ENCODE data around the gene USH2A.
"Not testable (repeated sequence)": the region's sequence is repeated elsewhere in the genome, so short reads cannot be mapped to it uniquely, and the experiment has no call there.

USH2A gene

DNA sequence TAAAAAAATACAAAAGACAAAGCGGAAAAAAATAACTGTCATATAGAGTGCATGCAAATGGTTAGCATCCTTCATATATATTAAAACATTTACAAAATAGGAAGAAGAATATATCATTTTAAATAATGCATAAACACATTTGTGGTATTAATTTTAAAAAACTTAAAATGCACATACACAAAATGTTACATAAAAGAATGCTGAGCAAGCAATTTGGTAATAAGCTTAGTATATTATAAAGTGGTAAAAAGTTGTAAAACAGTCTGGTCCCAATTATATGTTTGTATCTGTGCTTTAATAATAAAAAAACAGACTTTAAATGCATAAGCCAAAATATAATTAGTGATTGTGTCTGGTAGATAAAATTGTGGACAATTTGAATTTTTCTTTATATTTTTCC lies 394.6 kb downstream of the USH2A start:
- DNase-seq, result no peak
- TF ChIP-seq POLR2A (IDR thresholded peaks at IDR 0.05; ENCODE audit: low read length), result no peak
- no peak for TF ChIP-seq GATA1 (IDR thresholded peaks at IDR 0.05; ENCODE audit: low read depth, low read length)

DNA sequence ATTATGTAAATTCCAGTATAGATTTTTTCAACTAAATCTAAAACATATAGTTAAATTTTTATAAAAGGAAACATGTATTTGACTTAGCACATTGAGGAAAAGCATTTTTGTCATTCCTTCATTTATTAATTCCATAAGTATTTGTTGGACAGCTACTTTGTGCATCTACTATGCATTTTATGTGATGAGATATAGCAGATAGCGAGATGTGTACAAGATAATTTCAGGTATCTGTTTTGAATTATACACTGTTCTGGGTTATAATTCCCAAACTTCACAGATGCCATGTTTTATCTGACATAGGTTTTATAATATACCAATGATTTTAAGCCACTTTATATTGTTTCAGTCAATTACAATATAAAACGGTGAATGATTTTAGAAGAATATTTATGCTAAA lies 398.7 kb downstream of the USH2A start:
- no peak for TF ChIP-seq POLR2A (IDR thresholded peaks at IDR 0.05; ENCODE audit: low read length)
- no peak for TF ChIP-seq GATA1 (IDR thresholded peaks at IDR 0.05; ENCODE audit: low read depth, low read length)
- DNase-seq, result no peak

DNA sequence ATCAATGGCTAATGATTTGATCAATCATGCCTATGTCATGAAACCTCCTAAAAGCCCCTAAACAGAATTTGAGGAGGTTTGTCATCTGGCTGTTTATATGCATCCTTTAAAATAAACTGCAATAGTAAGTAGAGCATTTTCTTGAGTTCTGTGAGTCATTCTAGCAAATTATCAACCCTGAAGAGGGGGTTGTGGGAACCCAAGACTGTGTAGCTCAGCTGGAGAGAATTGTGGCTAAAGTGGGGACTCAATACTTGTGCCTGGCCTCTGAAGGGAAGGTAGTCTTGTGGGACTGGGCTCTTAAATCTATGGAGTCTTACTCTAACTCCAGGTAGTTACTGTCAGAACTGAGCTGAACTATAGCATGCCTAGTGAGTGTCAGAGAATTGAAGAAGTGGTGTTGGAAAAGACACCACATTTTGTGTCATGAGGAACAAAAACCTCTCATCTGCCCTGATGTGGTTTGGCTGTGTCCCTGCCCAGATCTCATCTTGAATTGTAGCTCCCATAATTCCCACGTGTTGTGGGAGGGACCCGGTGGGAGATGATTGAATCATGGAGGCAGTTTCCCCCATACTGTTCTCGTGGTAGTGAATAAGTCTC lies 402.4 kb downstream of the USH2A start:
- TF ChIP-seq GATA1 (IDR thresholded peaks at IDR 0.05; ENCODE audit: low read depth, low read length) (no peak), POLR2A (IDR thresholded peaks at IDR 0.05; ENCODE audit: low read length) (no peak)
- no peak for DNase-seq

DNA sequence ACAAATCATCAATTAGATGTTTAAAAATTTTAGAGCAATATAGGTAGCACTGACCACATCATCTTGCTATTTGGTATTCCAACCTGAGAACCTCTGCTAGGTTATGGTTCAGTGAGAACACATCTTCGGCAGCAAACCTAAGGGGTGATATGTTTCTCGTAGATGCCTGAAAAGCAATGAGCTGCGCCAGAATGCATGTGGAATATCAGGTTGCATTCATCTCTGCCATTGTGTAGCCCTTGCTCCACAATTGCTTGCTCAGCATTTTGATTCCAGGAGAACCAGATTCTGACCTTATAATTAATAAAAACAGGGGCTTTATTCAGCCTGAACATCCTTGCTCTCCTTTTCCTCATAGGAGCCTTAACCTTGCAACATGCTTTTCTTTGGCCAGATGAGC lies 408.1 kb downstream of the USH2A start:
- TF ChIP-seq POLR2A (IDR thresholded peaks at IDR 0.05; ENCODE audit: low read length), result no peak
- no peak for TF ChIP-seq GATA1 (IDR thresholded peaks at IDR 0.05; ENCODE audit: low read depth, low read length)
- no peak for DNase-seq

DNA sequence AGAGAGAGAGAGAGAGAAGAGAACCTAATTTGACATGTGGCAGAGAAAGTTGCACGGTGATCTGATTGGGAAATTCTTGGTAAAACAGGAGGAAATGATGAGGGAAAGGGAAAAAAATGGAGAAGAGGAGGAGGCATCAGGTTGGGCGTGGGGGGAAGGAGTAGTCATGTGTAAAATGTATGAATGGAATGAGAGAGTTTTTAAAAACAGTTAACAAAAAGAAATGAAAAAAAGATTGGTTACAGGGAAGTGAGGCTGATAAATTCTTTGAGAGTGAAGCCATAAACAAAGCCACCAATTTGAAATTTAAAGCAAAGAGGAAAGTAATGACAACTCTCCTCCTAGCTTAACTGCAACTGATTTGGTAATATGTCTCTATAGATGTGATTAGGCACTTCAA lies 409.2 kb downstream of the USH2A start:
- TF ChIP-seq GATA1 (IDR thresholded peaks at IDR 0.05; ENCODE audit: low read depth, low read length) (no peak), POLR2A (IDR thresholded peaks at IDR 0.05; ENCODE audit: low read length) (no peak)
- DNase-seq, result no peak

DNA sequence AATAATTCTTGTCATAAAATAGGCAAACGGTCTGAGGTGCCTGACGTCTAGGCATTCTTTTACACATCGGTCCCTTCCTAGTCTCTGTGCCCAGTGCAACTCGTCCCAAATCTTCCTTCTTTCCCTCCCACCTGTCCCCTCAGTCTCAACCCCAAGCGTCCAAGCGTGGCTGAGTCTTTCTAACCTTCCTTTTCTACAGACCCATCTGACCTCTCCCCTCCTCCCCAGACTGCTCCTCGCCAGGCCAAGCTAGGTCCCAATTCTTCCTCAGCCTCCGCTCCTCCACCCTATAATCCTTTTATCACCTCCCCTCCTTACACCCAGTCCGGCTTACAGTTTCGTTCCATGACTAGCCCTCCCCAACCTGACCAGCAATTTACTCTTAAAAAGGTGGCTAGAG lies 413.8 kb downstream of the USH2A start:
- not testable (repeated sequence) for DNase-seq

DNA sequence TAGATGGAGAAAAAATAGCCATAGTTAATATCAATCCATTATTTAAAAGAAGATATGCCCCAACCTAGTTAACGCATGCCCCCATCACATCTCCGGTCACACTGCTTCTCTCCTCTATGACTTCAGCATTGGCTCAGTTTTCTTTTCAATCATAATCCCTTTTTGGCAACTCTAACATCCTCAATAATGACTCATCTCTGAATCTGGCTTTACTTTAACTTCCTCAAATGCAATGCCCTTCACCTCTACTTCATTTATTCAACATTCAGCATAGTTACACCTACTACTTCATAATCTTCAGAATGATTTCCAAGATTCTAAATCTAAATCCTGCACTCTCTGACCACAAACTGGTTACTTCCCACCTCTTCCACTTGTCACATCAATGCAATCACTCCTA lies 417.3 kb downstream of the USH2A start:
- TF ChIP-seq POLR2A (IDR thresholded peaks at IDR 0.05; ENCODE audit: low read length), result no peak
- no peak for TF ChIP-seq GATA1 (IDR thresholded peaks at IDR 0.05; ENCODE audit: low read depth, low read length)

DNA sequence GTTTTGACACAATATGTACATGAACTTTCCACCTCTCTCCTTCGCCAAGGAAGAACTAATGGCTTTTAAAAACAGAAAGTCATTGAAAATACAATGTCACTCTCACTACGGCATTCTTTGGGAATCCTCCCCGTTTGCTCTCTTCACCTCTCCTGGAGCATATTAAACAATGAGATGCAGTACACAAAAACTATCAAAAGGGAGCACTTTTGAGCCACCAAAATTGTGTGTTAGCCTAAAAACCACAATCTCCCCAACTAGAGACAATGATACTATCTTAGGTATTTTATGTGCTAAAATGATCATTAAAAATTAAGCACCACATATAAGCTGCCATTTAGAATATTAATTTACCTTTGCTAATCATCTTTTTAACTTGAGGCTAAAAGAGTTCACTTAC lies 430.6 kb downstream of the USH2A start:
- DNase-seq, result peak; percentile 1 to 3
- TF ChIP-seq POLR2A (IDR thresholded peaks at IDR 0.05; ENCODE audit: low read length), result no peak
- no peak for TF ChIP-seq GATA1 (IDR thresholded peaks at IDR 0.05; ENCODE audit: low read depth, low read length)

More for the DNA sequence above, 417.3 kb downstream of the USH2A start:
- no peak for DNase-seq

DNA sequence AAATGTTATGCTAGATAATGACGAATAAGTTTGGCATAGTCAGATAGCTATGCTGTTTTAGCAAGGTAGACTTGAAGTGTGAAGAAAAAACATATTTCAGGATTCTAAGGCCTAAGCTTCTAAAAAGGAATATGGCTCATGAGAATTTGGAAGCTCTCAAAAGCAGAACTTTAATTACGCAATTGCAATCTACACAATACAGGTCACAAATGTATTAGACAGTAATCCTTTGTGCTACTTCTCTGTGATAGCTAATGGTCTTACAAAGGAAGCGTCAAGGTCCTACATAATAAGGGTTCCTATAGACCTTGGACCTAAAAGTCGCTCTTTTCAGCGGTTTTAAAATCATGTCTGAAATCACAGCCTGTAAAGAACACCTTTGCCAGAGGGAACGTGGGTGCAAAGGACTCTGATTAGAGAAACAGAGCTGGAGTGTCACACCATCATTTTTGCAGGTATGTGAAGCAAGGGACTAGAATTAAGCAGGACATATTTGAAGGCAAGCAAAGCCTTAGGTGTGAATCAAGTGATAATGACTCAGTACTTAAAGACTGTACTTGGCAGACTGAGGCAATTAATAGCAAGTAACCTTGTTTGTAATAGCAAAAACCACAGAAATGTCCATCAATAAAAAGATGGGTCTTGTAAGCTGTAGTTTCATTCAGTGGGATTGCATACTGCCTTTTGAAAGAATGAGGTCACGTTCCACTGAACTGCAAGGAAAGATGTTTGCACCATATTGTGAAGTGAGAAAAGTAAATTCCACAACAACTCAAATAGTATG lies 436.0 kb downstream of the USH2A start:
- TF ChIP-seq GATA1 (IDR thresholded peaks at IDR 0.05; ENCODE audit: low read depth, low read length) (no peak), POLR2A (IDR thresholded peaks at IDR 0.05; ENCODE audit: low read length) (no peak)
- DNase-seq, result no peak

DNA sequence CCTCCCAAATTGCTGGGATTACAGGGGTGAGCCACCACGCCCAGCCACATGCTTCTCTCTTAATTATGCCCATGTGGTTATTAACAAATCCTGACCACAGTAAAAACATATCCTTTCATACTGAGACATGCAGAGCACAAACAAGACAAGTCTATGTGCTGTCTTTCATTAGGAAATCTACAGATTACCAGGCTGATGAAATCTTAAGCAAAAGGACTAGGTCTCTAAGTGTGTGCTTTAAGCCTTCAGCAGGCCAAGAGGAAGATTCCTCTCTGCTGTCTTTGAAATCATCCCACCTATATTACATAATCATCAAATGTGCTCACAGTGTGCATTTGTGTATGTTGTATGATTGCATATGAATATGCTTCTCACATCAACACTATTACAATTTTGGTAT lies 436.8 kb downstream of the USH2A start:
- DNase-seq, result no peak
- TF ChIP-seq POLR2A (IDR thresholded peaks at IDR 0.05; ENCODE audit: low read length), result no peak
- no peak for TF ChIP-seq GATA1 (IDR thresholded peaks at IDR 0.05; ENCODE audit: low read depth, low read length)

DNA sequence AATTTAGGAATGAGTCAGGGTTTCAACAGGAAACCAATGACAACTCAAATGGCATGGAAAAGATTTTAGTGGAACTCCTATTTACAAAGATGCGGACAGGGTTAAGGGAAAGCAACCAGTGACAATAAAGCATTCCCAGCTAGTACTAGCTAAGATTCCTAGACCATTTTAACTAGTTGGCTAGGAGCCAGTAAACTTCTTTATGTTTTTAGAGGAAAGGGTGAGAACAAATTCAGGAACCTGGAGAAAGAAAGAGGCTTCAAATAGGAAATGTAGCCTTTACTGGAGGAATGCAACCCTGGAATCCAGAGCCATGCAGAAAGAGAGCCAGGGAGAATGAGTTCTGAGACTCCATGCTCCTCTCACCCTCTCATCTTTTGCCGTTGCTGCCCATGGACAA lies 439.6 kb downstream of the USH2A start:
- TF ChIP-seq GATA1 (IDR thresholded peaks at IDR 0.05; ENCODE audit: low read depth, low read length) (no peak), POLR2A (IDR thresholded peaks at IDR 0.05; ENCODE audit: low read length) (no peak)
- no peak for DNase-seq

DNA sequence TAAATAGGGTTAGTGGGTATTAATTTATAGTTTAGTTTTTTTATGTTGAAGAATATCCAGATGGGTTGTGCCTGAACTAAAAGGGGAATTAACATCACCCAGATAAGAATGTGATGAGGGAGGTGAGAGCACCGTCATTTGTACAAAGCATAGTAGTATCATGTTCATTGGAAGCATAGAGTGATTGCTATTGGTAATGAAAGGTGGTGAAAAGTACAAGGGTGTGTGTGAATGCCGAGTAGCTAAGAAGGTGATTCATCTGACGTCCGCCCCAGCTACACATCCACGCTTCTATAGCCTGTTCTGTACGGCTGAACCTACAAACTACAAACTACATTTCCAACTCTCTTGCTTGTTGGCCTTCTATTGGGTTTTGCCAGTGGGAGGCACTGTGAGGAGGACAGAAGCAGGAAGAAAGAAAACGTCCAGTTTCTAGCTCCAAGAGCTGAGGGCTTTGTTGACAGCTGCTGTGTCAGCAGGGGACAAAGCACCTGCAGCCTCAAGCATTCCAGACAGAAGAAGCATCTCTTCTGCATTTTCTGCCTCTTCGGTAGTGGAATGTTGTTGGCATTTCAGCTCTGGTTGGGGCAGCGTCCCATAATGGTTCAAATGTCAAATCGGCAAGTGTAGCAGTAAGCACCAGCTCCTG lies 451.3 kb downstream of the USH2A start:
- no peak for TF ChIP-seq POLR2A (IDR thresholded peaks at IDR 0.05; ENCODE audit: low read length)
- TF ChIP-seq GATA1 (IDR thresholded peaks at IDR 0.05; ENCODE audit: low read depth, low read length), result no peak
- no peak for DNase-seq

DNA sequence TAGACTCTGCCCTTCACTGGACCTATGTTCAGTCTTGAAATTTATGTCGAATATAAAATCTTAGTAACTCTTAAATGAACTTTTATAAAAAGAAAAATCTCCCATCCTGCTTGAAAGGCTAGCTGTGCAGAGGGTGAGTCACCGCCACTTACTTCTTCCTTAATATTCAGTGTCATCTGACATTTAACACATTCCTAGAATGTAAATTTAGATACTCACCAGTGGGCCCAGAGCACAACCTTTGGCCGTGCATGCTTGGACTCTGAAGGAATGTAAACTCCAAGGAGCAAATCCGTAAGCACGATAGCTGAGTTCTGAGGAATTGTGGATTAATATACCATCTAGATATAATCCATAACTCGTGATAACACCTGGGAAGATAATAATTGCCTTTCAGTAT lies 452.8 kb downstream of the USH2A start:
- TF ChIP-seq POLR2A (IDR thresholded peaks at IDR 0.05; ENCODE audit: low read length), result no peak
- DNase-seq, result no peak

DNA sequence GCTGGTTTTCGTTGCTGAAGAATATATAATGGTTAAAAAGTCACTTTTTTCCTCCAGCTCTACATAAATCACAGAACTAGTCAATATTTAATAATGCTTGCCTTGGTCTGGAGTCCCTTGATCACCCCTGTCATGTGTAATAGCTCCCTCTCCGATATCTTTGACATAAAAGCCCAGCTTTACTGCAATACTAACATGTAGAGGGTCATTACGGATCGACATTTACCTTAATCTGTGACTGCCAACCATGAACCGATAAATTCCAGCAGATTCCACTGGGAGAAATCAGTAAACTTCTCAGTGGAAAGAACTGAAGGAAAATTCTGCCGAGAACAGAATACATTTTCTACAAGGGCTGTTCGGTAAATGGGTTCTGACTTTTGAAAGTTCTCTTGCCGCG lies 459.6 kb downstream of the USH2A start:
- no peak for DNase-seq
- TF ChIP-seq POLR2A (IDR thresholded peaks at IDR 0.05; ENCODE audit: low read length), result no peak
- TF ChIP-seq GATA1 (IDR thresholded peaks at IDR 0.05; ENCODE audit: low read depth, low read length), result no peak

DNA sequence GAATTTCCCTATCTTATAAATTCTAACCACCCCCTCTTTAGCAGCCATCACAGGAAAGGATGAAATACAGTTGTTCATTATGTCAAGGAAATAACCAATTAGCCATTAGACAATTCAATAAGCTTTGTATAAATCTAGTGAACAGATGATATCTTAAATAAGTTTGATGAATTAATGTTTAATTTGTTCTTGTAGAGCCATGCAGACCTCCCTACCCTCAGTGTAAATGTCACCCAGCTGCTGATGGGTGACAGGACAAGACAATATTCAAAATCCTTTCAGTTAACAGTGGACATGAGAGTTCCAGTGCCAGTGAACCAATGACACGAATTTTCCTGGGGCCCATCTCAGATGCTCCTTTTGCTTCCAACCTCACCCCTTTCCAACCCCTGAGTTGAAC lies 460.2 kb downstream of the USH2A start:
- DNase-seq, result no peak
- TF ChIP-seq POLR2A (IDR thresholded peaks at IDR 0.05; ENCODE audit: low read length) (no peak), GATA1 (IDR thresholded peaks at IDR 0.05; ENCODE audit: low read depth, low read length) (no peak)
